ENCODE data around the gene PPP1R36. TPM values are rescaled to one million over a fixed set of nuclear protein-coding genes. Genes with fewer than 3 reads are reported as not detected.

The PPP1R36 gene
- total and polyA plus RNA-seq, 2 of the 8 experiments (the other 6 are each of a cell fraction or from before 2014, with no cell fraction given) = 0.39 to 0.93 TPM

- DNase-seq (ENCODE audit: low read depth in 1 of 2, low spot score in 2 of 2) = no peak
- POLR2A ChIA-PET (ENCODE audit: partially characterized antibody) = interaction anchor here (1.0 to 1.4 kb wide), 2 partner anchors 29 to 65 kb away, joined by 3 read pairs; partner anchors contain the start of genes HSPA2 and ZBTB1
- TF ChIP-seq EZH2 (IDR thresholded peaks at IDR 0.05; ENCODE audit: low read depth, low read length, severe bottlenecking) (no peak), TCF12 (IDR thresholded peaks at IDR 0.05; ENCODE audit: low read depth, low read length) (no peak), GABPA (IDR thresholded peaks at IDR 0.05; ENCODE audit: borderline replicate concordance, insufficient read depth, low read length) (no peak)
Observed at GRCh38 chr14:64569138-64569631, 19.4 kb downstream of the PPP1R36 start.

More at GRCh38 chr14:64569138-64569631, 19.4 kb downstream of the PPP1R36 start:
- Histone ChIP-seq H3K4me3 (ENCODE audit: extremely low read depth in 1 of 4, insufficient read depth in 2 of 4, low read depth in 3 of 4, low read length in 4 of 4) (no peak overlapping the region), H3K23me2 (ENCODE audit: low read depth, low read length) (no peaks in the 10 kb centered on the region), H3K27ac (ENCODE audit: low read depth, low read length) (no peak overlapping the region), H4K5ac (ENCODE audit: insufficient read length, low read depth, low read length) (no peak overlapping the region), H3K18ac (ENCODE audit: extremely low read depth, low read length) (no peak overlapping the region), H3K9me3 (ENCODE audit: insufficient read depth in 2 of 2, low read depth in 1 of 2, low read length in 1 of 2) (no peaks in the 10 kb centered on the region), H3K79me2 (ENCODE audit: control insufficient read depth in 1 of 2, insufficient read depth in 2 of 2, low read length in 2 of 2) (no peaks in the 10 kb centered on the region), H2BK15ac (ENCODE audit: low read length) (no peak overlapping the region), H2BK120ac (replicated peaks; ENCODE audit: low read depth, low read length) (no peak overlapping the region), H2AFZ (ENCODE audit: low read length) (no peak overlapping the region), H2BK20ac (ENCODE audit: low read length) (no peak overlapping the region), H4K8ac (ENCODE audit: extremely low read depth, insufficient read depth, low read length) (no peak overlapping the region), H3K27me3 (replicated peaks in 1 of 4; ENCODE audit: control insufficient read depth in 3 of 4, extremely low read depth in 1 of 4, insufficient read depth in 3 of 4, low read length in 3 of 4) (no peaks in the 10 kb centered on the region), H2BK12ac (ENCODE audit: low read depth, low read length) (no peak overlapping the region; the same call in 1 of the 2 replicates), H3K56ac (replicated peaks; ENCODE audit: insufficient read length, low read depth, low read length) (no peak overlapping the region), H3K23ac (ENCODE audit: insufficient read length) (no peak overlapping the region), H3K79me1 (ENCODE audit: low read depth, low read length) (no peaks in the 10 kb centered on the region), H3K4me1 (replicated peaks in 1 of 4; ENCODE audit: control insufficient read depth in 3 of 4, insufficient read depth in 4 of 4, low read length in 3 of 4) (peaks cover 3 to 10% (median 7%) of the 10 kb centered on the region in 4 experiments; a peak in 6 of 7 replicates), H2AK5ac (ENCODE audit: low read depth, low read length) (no peak overlapping the region), H3K14ac (ENCODE audit: insufficient read length) (no peak overlapping the region), H4K20me1 (replicated peaks in 1 of 2; ENCODE audit: control insufficient read depth in 1 of 2, insufficient read depth in 2 of 2, low read length in 2 of 2) (no peaks in the 10 kb centered on the region), H2BK5ac (ENCODE audit: low read depth, low read length) (no peak overlapping the region), H3K9ac (replicated peaks in 1 of 4; ENCODE audit: extremely low read depth in 1 of 4, low read depth in 3 of 4, low read length in 3 of 4) (no peak overlapping the region), H3K36me3 (ENCODE audit: control insufficient read depth in 2 of 4, insufficient read depth in 4 of 4, low read length in 3 of 4) (no peaks in the 10 kb centered on the region), H4K91ac (replicated peaks; ENCODE audit: insufficient read length, low read length) (no peak overlapping the region), H3K4me2 (ENCODE audit: insufficient read depth in 1 of 2, low read depth in 2 of 2, low read length in 2 of 2) (no peak overlapping the region), H3K4ac (replicated peaks; ENCODE audit: insufficient read length, low read depth, low read length) (no peak overlapping the region)
- CTCF ChIA-PET (ENCODE audit: partially characterized antibody) = interaction anchor here (0.9 kb wide), 1 partner anchor 67 kb away, joined by 3 read pairs; no protein-coding TSS in a partner anchor
- 77% methylated on average over 3 of the region's 3 CpGs; no CpG with 5 or more reads in 1 of the 2 experiments for WGBS, 2 experiments (ENCODE audit: extremely low coverage in 1 of 2, insufficient coverage in 1 of 2, insufficient read length in 1 of 2, insufficient replicate concordance in 2 of 2, low coverage in 1 of 2, low lambda C conversion rate in 2 of 2, missing lambda C conversion rate in 1 of 2)
- no peak for FAIRE-seq
